Jurkat, Clone E6-1 (cell line): ENCODE results near the gene ESPNL.
"Not testable (repeated sequence)": the region's sequence is repeated elsewhere in the genome, so short reads cannot be mapped to it uniquely, and the experiment has no call there.

Source experiments
- DNase-seq: peaks from one replicate; pipeline ENCODE4 v3.0.0-alpha.2; 2011; ENCODE audit warnings: low read depth, low spot score
- H3K4me3 ChIP-seq: 2 replicates; pipeline ENCODE4 v1.5.1; 2011; ENCODE audit warnings: mild to moderate bottlenecking, low read length, control low read depth, moderate library complexity

ESPNL gene

DNA sequence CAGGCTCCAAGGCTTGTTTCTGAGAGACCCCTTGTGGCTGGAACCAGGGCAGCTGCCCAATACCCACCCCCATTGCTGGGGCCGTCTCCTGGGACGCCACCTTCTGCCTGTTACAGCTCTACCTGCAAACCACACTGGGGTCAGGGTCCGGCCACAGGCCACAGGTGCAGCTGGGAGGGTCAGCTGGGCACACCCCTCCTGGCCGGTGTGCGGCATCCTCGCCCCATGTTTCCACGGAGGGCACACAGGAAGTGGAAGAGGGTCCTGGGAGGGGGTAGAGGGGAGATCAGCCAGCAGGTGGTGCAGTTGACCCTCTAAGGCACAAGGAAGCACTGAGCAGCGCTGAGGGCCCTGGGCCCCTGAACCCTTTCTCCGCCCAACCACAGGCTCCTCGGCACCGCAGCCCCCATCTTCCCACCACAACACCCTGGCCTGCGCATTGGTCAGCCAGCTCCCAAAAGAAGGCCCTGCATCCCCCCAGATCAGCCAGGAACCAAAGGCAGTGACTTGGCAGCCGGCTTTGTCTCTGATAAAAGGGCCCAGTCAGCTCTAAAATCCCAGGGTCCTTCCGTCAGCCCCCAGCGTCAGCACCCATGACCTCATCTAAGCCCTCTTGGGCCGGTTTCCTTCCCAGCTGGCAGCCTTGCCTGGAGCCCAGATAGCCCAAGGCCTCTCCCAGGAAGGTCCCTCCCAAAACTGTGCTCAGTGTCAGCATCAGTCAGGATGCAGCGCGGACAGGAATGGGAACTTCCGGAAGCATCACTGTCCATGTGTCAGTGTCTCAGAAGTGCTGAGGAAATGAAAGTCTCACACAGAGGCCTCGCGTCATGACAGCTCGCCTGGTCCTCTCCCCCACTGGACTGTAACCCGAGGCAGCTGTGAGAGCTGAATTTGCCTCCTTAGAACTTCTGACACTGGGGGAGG lies 60.3 kb downstream of the ESPNL start:
- DNase-seq: no peak
- no peak overlapping the region; the same call in 1 of the 2 replicates for H3K4me3 ChIP-seq

DNA sequence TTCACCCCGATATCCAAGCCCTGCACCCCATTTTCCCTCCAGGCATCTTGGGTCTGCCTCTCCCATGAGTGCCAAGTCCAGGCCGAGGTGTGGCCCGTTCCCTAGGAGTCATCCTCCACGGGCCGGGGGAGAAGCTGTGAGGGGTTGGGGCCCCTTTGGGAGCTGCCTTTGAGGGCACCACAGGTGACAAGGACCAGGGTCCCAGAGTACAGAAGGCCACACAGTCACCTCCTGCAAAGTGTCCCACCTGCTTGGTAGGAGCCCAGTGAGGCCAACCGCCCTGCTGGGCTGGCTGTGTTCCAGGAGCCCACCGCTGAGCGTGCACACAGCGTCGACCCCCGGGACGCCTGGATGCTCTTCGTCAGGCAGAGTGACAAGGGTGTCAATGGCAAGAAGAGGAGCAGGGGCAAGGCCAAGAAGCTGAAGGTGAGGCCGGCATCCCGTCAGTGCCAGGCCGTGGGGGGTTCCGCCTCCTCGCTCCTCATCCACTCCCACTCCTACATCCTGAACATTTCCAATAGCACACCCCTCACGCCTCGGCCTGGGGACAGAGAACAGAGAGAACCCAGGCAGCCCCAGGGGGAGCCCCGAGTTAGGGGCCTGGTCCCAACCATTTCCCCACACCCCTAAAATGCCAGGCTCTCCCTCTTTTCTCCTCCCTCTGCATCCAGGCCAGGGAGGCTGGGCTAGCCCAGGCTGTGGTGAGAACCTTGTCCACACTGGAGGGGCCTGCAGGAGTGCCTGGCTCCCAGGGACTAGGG lies 61.3 kb downstream of the ESPNL start:
- no peak for DNase-seq
- H3K4me3 ChIP-seq: no peak overlapping the region

GRCh38 chr2:238162251-238162845 lies 62.2 kb downstream of the ESPNL start:
- no peak for DNase-seq
- H3K4me3 ChIP-seq: no peak overlapping the region

DNA sequence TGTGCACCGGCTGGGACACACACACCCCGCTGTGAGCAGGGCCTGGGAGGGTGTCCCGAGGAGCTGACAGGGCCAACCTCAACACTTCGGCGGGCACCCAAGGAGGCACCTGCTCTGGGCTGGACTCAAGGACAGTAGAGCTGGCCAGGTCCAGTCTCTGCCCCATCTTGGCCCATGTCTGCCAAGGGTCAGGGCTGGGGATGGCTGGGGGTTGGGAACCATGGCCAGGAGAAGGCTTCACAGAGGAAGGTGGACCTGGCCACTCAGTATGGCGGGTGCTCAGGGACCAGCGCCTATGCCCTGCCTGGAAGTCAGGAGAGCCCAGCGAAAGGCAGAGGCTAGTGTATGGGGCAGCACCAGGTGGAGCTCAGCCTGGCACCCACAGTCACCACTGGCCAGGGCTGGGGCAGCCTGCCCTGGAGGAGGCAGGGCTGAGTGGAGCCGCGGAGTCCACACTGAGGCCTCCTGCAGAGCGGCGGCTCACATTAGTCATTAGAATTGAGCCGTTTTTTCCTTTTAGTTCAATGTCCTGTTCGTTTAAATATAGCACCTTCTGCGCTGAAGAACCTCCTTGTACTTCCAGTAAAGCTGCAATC lies 62.8 kb downstream of the ESPNL start:
- DNase-seq: no peak
- no peak overlapping the region for H3K4me3 ChIP-seq

- no peak overlapping the region for H3K4me3 ChIP-seq
- DNase-seq: no peak
Measured at GRCh38 chr2:238163481-238164198, 63.5 kb downstream of the ESPNL start.

GRCh38 chr2:238164906-238165287 lies 64.8 kb downstream of the ESPNL start:
- no peak overlapping the region for H3K4me3 ChIP-seq
- DNase-seq: no peak

- no peak for DNase-seq
- no peak overlapping the region for H3K4me3 ChIP-seq
Measured at GRCh38 chr2:238165288-238165921, 65.3 kb downstream of the ESPNL start.

DNA sequence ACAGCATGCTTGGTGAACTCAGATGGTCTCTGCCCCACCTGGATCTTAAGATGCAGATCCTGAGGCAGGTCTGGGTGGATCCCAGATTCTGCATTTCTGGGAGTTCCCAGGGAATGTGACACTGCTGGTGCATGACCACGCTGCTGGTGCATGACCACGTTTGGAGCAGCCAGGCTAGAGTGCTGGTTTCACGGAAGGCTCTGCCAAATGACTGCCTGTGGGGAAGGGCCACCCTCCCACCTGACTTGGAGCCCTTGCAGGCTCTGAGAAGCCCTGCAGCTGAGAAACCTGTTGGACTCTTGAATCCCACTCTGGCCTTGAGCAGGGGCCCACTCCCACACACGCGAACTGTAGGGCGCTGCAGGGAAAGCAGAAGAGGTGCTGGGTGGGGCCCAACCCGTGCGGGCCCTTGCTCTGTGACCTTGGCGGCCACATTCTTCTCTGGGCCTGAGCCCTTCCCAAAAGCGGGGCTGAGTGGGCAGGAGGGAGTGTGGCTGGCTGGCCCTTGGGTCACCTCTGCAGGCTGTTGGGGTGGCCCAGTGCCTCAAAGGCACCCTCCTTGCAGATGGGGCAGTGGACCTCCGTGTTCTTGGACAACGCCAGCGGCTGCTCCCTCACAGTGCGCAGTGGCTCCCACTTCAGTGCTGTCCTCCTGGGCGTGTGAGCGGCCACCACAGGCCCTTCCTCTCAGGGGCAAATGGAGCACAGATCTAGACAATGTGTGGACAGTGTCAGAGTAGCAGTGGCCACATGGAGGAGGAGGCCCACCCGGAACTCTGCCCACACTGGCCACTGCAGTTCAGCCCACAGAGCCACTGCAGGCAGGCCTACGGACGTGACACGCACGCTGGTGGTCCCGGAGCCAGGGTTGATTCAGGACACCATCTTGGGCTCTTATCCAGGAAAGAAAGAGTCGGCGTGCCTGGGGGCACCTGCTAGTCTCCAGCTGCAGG lies 66.5 kb downstream of the ESPNL start:
- H3K4me3 ChIP-seq: no peak overlapping the region

GRCh38 chr2:238167344-238167715 lies 67.2 kb downstream of the ESPNL start:
- no peak overlapping the region for H3K4me3 ChIP-seq
- no peak for DNase-seq

More for the DNA sequence above, 66.5 kb downstream of the ESPNL start:
- DNase-seq: no peak

GRCh38 chr2:238167761-238168160 lies 67.6 kb downstream of the ESPNL start:
- DNase-seq: no peak
- H3K4me3 ChIP-seq: no peak overlapping the region

GRCh38 chr2:238168196-238169047 lies 68.3 kb downstream of the ESPNL start:
- no peak for DNase-seq
- H3K4me3 ChIP-seq: no peak overlapping the region

DNA sequence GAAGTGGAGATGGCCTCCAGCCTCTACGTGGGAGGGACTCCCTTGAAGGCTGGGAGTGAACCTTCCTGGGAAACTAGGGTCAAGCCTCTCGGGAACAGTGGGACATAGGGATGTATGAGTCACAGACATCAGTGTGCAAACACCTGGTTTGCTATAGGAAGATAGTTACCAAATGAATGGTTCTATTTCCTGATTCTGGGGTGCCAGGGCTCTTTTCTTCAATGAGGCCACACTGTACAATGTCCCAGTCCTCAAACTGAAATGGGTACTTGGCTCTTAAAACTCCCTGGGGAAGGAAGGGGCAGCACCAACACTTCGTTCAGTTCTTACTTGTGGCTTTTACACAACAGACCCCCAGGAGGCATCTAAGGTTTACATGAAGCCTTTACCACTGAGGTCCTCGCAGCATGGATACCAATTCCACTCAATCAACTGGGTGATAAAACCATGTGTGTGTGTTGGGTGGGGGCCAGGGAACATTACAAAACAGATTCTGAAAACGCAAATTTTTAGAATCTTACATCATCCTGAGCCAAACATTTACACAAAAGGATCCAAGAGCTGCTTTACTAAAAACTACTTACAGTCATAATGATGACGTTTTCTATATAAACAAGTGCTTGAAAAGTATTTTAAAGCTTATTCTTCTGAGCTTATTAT lies 69.0 kb downstream of the ESPNL start:
- no peak overlapping the region for H3K4me3 ChIP-seq
- no peak for DNase-seq

- no peak overlapping the region for H3K4me3 ChIP-seq
- no peak for DNase-seq
Measured at GRCh38 chr2:238169708-238170251, 69.6 kb downstream of the ESPNL start.

GRCh38 chr2:238170386-238171071 lies 70.4 kb downstream of the ESPNL start:
- no peak overlapping the region for H3K4me3 ChIP-seq
- no peak for DNase-seq

GRCh38 chr2:238171072-238171431 lies 70.9 kb downstream of the ESPNL start:
- DNase-seq, H3K4me3 ChIP-seq: not testable (repeated sequence)
